GM21737 (cell line): ENCODE data around the gene STARD5.
"Not testable (repeated sequence)": the region's sequence is repeated elsewhere in the genome, so short reads cannot be mapped to it uniquely, and the experiment has no call there.

Source experiments
- ATAC-seq: cut with Tn5 transposase; IDR thresholded peaks from one replicate; pipeline ENCODE4 v1.9.1; 2021; ENCODE audit warnings: mild to moderate bottlenecking, moderate library complexity; ENCODE audit not compliant: unreplicated experiment

The STARD5 gene

GRCh38 chr15:81323944-81324881 lies at the start of gene STARD5:
Gene STARD5, minus strand, starts transcription at chr15:81324141. Its CDS starts 42 bp downstream, at chr15:81324099.
- peak; percentile 100 for ATAC-seq

DNA sequence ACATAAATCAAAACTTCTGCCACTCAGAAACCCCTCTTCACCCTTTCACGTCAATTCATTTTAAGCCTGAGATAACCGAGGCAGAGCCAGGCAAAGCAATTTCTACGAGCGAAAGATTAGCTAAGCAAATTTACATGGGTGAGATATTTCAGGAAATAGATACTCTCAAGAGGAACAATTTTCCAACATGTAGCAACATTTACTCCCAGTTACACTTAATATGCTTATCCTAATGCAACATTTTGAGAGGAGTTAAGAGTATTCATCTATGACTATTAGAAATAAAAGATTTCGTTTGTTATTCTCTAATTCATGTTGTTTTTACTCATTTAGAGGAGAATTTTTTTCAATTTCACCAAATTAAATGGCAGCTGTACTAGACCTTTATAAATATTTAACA lies 49.2 kb upstream of the STARD5 start:
- no peak for ATAC-seq

DNA sequence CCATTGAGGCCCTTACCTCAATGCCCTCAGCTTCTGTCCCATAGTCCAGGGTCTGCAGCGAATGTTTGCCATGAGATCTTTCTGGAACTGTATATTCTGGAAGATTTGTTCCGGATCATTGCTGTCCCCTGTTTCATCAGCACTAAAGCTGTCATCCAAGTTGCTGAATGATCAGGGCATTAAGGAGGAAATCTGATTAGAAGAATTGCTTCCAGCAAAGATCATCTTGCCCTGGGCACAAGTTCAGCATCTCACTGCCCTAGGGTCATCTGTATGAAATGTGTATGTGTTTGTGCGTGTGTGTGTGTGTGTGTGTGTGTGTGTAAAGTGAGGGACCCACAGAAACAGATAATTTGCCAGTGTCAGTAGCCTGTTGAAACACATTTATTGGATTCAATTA lies 48.6 kb upstream of the STARD5 start:
- ATAC-seq = no peak

- no peak for ATAC-seq
Observed at GRCh38 chr15:81363718-81364500, 40.0 kb upstream of the STARD5 start.

GRCh38 chr15:81363276-81363675 lies 39.3 kb upstream of the STARD5 start:
- no peak for ATAC-seq

DNA sequence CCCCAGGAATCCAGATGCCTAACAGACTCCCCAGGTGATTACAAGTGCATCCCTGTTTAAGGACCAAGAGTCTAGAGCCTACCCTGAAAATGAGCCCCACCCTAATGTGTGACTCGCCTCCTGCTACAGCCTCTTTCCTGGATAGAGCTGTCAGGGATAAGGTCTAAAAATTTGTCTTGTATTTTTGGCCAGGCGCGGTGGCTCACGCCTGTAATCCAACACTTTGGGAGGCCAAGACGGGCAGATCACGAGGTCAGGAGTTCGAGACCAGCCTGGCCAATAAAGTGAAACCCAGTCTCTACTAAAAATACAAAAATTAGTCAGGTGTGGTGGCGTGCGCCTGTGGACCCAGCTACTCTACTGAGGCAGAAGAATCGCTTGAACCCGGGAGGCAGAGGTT lies 38.8 kb upstream of the STARD5 start:
- no peak for ATAC-seq

- ATAC-seq = no peak
Observed at GRCh38 chr15:81361891-81362290, 38.0 kb upstream of the STARD5 start.

GRCh38 chr15:81360491-81360890 lies 36.5 kb upstream of the STARD5 start:
- no peak for ATAC-seq

GRCh38 chr15:81358248-81358647 lies 34.3 kb upstream of the STARD5 start:
- no peak for ATAC-seq

DNA sequence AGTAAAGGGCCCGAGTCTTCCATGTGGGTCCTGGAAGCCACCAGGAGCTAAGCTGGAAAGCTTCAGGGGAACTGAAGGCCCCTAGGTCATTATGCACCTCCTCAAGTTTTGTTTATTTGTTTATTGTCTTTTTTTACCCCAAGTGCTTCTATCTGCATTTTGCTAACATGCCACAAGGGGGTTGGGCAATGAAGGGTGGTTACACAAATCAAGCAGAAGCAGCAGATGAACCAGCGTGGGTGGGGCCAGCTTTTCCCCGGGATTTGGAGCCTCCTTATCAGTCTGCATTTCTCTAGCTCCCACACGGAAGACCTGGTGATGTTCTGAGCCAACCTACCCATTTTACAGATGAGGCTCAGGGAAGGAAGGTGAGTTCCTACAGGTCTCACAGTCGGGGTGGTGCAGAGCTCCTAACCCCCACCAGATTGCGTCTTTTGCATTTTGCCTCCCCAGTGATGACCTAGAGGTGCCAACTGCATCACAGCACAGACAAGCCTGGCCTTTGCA lies 33.3 kb upstream of the STARD5 start:
- no peak for ATAC-seq

DNA sequence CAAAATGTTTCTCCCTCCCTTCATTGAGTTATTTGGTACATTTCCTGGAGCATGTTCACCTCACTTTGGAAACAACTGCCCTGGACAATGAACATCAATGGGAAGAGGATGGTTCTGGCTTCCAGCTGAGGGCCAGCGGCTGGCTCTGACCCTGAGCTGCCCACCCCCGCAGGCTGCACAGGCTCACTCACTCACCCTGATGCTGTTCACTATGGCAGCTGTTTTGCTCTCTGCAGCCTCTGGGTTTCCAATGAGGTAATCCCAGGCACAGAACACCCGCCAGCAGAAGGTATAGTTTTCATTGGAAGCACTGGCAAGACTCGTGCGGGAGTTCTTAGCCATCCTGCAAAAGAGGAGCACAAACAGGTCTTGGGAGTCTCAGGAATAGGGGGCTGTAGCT lies 32.3 kb upstream of the STARD5 start:
- ATAC-seq = no peak

- no peak for ATAC-seq
Observed at GRCh38 chr15:81351651-81352050, 27.7 kb upstream of the STARD5 start.

GRCh38 chr15:81349271-81349670 lies 25.3 kb upstream of the STARD5 start:
- no peak for ATAC-seq

- ATAC-seq = not testable (repeated sequence)
Observed at GRCh38 chr15:81348691-81349090, 24.8 kb upstream of the STARD5 start.

DNA sequence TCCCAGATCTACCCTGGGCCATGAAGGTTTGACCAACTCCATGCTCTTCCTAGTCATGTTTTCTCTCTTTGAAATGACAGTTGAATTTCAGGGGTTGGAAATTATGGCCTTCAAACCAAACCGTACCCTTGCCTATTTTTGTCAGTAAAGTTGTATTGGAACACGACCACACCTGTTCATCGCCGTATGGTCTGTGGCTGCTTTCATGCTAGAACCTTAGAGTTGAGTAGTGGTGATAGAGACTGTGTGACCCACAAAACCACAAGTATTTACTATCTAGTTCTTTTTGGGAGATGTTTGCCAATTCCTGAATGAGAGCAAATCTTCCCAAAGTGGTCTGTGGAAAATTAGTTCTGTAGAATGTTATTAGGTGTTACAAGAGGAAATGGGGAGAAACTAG lies 24.0 kb upstream of the STARD5 start:
- ATAC-seq = no peak

GRCh38 chr15:81346611-81347010 lies 22.7 kb upstream of the STARD5 start:
- no peak for ATAC-seq

- no peak for ATAC-seq
Observed at GRCh38 chr15:81343371-81343770, 19.4 kb upstream of the STARD5 start.

- ATAC-seq = no peak
Observed at GRCh38 chr15:81341351-81341750, 17.4 kb upstream of the STARD5 start.

GRCh38 chr15:81339851-81340250 lies 15.9 kb upstream of the STARD5 start:
- ATAC-seq = no peak

DNA sequence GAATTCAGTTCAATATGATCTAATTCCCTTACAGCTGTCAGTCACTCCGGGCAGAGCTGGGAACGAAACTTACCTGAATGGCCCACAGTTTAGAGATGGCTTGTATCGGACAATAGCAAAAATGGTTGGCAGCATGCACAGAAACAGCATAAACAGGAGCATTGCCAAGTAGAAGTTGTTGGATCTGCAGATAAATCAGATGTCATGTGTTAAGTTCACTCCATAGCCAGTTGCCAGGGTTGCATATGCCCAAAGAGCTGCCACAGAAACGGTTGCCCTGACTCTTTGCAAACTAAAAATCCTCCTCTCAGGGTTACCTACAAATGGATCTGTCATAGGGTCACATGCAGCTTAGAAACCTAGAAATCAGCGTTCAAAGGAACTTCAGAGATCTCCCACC lies 15.4 kb upstream of the STARD5 start:
- no peak for ATAC-seq

- ATAC-seq = no peak
Observed at GRCh38 chr15:81338170-81339007, 14.4 kb upstream of the STARD5 start.
